ENCODE results near the gene ZNG1C.
"Not testable (repeated sequence)": the region's sequence is repeated elsewhere in the genome, so short reads cannot be mapped to it uniquely, and the experiment has no call there.

The ZNG1C gene

DNA sequence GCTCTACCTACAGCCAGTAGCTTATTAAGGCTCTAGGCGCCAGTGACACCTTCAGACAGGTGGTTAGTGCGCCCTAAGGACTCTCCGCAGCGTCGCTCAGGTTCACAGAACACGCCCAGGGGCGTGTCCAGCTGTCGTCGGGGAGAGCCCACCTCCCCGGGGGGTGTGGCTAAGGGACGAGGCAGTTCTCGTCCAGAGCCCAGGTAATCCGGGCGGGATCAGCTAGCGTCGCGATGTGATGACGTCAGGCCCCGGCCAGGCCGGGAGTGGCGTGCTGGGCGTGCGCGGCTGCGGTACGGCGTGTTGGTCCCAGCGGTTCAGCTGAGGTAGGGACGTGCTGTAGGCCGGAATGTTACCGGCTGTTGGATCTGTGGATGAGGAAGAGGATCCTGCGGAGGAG, at the start of gene ZNG1C:
Gene ZNG1C (plus strand): TSS at position 301 of the 400 bp plus-strand sequence. CDS start 49 bp downstream, at position 350.
- DNase-seq, result not testable (repeated sequence)

DNA sequence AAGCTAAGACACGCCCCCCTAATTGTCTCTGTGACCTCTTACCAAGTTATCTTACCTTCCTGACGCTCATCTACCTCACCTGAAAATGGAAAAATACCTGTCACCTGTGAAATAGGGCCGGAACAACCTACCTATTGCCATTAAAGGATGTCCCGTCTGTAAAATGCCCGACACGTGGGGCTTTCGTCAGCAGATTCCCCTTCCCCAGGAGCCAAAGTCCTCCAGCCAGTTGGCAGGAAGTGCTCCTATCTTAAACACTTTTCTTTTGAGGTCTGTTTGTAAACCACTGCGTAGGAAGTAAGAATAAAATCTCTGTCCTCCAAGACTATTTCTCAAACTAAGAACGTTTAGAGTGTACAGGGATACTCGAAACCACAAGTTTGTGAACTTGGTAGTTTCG, 654 bp downstream of the ZNG1C start:
- not testable (repeated sequence) for DNase-seq

DNA sequence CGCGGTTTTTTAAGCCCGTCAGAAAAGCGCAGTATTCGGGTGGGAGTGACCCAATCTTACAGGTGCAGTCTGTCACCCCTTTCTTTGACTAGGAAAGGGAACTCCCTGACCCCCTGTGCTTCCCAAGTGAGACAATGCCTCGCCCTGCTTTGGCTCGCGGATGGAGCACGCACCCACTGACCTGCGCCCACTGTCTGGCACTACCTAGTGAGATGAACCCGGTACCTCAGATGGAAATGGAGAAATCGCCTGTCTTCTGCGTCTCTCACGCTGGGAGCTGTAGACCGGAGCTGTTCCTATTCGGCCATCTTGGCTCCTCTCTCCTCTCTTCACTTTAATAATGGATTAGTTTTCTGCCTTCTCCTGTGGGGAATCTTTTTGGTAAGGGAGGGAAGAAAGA, 39.3 kb downstream of the ZNG1C start:
- DNase-seq, result not testable (repeated sequence)

DNA sequence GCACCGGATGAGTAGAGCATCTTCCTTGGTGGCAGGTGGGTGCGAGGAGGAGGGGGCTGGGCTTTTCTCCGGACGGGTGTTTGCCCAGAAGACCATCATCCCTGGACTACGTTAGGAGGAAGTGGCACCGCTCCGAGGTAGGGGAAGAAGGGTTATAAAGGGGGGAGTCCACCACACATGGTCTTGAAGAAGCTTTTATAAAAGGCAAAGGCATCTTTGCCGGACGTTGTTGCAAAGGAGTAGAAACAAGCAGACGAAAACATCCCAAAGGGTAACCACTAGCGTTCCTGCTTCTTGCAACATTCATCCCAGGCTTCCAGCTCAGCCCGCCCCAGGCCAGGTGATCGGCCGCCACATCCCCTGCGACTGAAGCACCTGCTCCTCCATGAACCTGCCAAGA, 60.8 kb downstream of the ZNG1C start, which contains the start of gene FOXD4L3:
Gene FOXD4L3 (plus strand): TSS at position 301 of the 400 bp plus-strand sequence. CDS start 85 bp downstream, at position 386.
- not testable (repeated sequence) for DNase-seq

DNA sequence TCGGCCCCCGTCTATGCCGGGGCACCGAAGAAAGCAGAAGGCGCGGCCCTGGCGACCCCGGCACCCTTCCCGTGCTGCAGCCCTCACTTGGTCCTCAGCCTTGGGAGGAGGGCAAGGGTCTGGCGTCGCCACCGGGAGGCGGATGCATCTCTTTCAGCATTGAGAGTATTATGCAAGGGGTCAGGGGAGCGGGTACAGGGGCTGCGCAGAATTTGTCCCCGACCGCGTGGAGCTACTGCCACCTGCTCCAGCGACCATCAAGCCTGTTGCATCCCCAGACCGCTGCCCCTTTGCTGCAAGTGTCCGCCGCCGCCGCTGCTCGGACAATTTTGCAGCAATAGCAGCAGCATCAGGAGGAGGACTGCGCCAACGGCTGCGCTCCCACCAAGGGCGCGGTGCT, 62.0 kb downstream of the ZNG1C start:
- DNase-seq, result not testable (repeated sequence)

DNA sequence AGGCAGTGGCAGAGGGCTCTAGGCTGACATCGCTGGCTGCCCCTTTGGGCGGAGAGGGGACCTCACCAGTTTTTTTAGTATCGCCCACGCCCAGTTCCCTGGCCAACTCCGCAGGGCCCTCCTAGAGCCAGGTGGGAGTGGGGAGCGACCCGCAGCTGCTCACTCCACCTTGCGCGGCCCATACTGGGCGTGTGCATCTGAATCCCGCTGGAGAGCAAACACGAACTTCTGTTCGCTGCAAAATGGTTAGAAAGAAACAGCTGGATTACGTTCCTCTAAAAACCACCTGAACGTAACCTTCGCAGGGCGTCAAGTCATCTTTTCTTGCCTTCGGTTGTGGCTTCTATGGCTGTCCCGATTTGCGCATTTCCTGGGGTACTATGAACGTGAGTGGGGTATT, 62.4 kb downstream of the ZNG1C start:
- not testable (repeated sequence) for DNase-seq

DNA sequence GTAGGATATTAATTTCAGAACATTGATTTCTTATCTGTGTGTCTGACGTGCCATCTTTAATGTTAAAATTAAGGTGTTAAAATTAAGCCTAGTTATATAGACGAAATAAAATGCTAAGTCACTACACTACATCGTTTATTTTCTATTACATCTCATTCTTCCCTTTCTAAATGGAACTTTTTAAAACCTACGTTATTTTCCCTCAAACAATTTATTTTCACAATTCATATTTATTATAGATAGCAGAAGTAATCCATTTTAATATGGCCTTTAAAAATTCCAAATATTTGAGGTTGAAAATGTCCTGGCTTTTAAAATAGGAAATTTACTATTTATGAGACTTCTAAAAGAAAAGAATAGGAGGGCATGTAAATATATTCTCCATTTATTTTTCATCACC, 63.0 kb downstream of the ZNG1C start:
- not testable (repeated sequence) for DNase-seq

DNA sequence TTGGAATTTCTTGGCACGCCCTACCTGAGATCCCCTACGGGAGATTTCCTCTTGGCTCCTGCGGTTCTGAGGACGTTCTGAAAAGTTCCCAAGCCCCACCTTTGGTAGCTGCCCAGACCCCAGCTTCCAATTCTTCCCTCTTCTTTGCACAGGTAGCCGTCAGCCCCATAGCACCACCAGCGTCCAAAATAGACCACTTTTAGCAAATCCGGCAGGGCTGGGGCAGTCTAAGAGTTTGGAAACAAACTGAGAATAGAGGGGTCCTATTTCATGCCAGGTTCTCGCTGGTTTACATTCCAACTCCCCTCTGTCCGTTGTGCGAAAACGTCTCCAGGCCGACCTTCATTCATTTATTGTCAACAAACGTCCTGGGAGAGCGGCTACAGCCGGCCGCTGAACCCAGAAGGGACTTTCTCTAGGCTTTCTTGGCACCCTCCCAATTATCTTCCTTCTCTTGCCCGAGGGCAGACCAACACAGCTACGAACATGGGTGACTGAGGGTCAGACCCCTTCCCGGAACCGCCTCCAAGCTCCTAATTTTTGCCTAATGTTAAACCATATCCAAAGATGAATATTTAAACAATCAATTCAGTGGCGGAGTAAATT, 64.0 kb downstream of the ZNG1C start:
- not testable (repeated sequence) for DNase-seq

DNA sequence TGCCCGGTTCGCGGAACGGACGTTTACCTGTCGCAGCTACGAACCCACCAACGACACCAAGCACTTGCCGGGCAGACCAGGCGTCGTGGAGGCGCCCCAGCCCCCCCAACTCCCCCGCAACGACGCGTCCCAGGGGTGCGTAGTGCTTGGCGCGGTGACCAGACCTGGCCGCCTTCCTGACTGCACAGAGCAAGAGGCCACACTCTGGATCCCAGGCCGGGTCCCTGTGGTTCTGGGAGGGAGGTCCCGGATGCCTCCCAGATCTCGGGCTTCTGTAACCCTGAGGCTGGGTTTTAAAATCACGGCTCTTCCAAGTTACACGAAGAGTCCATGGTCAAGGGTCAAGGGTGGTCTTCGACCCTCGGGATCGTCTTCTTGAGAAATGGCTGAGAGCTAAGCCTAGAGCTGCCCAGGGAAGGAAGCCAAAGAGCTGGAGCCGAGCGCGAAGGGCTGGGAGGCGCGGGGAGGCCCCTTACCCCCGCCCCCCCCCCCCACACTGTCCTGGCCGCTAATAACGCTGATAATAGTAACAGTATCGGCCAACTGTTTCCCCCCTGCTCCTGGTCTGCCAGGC, 64.7 kb downstream of the ZNG1C start:
- DNase-seq, result not testable (repeated sequence)

DNA sequence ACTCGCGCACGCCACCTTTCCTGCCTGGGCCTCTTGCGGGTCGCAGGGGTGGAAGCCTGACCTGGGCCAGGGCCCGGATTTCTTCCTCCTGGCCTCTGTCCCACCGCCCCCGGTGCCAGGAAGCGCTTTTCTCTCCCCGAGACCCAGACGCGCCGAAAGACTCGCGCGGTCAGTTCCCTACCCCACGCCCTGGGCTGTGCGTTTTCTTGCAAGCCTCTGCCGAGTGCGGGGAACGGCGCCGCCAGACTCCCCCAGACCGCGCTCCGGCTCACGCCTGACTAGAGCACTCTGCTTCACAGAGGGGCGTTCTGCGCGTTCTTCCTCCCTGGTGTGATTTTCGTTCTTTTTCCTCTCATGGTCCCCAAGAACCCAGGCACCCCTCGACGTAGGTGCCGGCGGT, 65.3 kb downstream of the ZNG1C start:
- not testable (repeated sequence) for DNase-seq

DNA sequence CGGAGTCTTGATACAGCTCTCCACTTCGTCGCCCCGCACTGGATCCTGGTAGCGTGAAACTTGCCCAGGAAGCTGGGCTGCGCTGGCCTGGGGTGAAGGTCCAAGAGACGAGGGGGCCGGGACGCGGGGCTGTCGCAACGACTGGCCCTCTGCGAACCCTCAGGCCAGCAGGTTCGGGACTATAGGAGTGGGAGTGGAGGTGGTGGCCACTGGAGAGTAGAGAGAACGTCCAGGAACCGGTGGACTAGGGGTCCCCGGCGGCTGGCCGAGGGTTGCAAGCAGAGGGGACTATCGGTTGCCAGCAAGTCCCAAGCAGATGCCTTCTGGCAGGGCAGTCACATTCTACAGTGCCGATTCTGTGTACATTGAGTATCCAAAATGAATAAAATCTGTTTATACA, 65.9 kb downstream of the ZNG1C start:
- DNase-seq, result not testable (repeated sequence)

DNA sequence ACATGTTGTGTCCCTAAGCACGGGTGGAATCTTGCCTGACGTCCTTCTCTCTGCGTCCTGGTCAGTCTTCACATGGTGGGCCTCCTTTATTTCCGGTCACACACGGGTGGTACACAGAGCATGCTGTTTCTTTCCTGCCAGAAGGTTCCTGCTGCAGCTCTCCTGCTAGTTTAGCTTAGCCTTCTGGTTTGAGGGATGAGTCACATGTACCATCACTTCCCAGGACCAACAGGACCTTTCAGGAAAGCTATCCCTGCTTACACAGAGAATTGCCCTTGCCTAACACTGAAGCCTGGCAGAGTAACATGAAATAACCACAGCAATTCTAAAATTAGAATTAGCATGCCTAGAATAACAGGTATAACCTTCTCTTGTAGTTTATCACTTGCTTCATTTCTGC, 69.4 kb downstream of the ZNG1C start:
- DNase-seq, result not testable (repeated sequence)

DNA sequence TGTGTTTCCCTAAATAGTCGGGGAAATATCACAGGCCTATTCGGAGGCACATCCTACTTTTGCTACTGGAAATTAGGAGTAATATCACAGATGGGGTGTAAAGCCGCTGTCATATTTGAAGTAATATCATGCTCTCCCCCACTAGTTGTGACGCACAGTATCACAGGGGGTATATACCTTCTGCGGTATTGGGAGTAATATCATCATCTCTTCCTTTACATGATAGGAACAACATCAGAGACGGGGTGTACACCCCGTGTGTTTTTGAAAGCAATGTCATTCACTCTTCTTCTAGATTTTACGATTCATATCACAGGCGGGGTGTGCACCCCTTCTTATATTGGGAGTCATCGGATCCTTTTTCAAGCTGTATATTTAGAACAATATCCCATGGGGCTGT, 76.4 kb downstream of the ZNG1C start:
- DNase-seq, result not testable (repeated sequence)

DNA sequence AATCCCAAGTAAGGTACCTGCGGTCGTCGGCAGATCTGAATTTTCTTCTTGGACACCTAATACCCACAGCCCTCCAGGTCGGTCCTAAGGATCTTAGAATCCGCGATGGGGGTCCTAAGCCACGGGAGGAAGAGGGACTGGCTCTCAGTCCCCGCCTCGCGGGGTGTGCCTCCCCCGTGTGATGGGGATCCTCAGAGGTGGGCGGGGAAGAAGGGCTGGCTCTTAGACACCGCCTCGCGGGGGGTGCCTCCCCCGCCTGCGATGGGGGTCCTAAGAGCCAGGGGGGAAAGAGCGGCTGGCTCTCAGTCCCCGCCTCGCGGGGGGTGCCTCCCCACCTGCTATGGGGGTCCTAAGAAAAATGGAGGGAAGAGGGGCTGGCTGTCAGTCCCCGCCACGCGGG, 82.0 kb downstream of the ZNG1C start:
- DNase-seq, result not testable (repeated sequence)

DNA sequence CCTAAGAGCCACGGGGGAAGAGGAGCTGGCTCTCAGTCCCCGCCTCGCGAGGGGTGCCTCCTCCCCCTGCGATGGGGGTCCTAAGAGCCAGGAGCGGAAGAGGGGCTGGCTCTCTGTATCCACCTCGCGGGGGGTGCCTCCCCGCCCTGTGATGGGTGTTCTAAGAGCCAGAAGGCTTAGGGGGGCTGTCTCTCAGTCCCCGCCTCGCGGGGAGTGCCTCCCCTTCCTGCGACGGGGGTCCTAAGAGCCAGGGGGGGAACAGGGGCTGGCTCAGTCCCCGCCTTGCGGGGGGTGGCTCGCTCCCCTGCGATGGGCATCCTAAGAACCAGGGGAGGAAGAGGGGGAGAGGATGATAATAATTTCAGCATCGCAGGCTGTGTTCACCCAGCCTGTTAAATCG, 82.7 kb downstream of the ZNG1C start:
- not testable (repeated sequence) for DNase-seq

DNA sequence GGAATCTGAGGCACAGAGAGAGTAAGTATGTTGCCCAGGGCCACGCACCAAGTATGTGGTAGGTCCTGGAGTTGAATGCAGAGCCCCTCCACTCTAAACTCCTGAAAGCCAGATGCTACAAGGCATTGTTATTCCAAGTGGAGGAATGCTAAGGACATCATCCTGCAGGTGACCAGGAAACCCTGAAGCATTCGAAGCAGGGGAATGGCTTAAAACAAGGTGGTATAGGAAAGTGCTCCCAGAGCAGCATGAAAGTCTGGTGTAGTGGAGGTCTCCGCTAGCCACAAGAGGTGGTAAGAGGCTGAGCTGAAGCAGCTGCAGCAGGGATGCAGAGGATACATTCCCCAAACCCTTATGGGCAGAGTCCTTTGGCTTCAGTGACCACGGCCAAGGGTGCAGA, 87.3 kb downstream of the ZNG1C start:
- DNase-seq, result not testable (repeated sequence)

DNA sequence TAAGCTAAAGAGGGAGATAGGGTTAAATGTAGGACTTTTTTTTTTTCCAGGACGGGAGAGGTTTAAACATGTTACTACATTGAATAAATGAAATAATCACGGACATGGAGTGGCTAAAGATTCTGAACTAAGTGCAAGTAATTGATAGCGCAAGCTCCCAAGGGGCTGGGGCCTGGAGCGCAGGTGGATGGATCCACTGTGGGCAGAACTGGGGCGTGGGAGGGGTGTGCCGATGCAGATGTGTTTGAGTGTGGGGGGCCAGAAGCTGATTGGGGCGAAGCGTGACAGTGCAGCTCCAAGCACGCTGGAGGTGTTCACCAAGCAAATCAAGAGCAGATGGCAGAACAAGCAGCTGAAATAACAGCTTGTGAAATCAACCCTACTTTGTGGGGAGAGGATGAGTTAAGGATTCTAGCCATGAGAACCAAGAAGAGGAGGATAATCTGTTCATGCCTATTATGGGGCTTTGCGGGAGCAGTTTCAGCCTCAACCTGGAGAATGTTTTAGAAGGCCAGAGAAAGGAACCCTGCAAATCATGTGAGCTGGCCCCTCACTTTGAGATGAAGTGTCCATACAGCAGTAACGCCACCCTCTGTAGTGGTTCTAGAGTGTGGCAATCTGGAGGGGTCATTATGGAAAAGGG, 88.9 kb downstream of the ZNG1C start:
- DNase-seq, result not testable (repeated sequence)

DNA sequence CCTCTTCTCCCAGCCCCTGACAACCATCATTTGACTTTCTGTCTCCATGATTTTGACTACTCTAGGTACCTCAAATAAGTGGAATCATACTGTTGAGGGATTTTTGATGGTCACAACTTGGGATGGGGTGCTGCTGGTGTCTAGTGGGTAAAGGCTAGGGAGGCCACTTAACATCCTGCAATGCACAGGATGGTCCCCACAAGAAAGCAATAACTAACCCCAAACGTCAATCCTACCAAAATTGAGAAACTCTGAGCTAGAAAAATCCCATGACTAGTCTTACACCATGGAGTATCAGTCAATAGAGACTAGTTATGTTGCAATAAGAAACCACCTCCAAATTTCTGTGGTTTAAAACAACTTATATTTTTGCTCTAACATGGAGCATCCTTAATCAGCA, 90.3 kb downstream of the ZNG1C start:
- not testable (repeated sequence) for DNase-seq

DNA sequence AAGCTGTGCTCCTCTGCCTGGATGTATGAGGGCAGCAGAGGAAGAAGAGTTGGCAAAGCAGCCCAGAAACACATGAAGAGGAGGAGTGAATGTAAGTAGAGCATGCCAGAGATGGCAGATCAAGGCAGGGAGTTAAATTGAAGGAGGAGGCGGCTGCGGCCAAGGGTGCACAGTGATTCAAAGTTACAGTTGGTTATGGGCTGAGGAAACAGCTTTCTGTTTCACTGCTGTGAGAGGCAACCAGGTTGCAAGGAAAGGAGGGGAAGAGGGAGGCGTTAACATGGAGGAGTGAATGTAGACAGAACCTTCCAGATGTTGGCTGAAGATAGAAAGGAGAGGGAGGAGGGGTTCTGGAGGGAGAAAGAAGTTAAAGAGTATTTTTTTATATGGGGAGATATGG, 94.2 kb downstream of the ZNG1C start:
- not testable (repeated sequence) for DNase-seq

DNA sequence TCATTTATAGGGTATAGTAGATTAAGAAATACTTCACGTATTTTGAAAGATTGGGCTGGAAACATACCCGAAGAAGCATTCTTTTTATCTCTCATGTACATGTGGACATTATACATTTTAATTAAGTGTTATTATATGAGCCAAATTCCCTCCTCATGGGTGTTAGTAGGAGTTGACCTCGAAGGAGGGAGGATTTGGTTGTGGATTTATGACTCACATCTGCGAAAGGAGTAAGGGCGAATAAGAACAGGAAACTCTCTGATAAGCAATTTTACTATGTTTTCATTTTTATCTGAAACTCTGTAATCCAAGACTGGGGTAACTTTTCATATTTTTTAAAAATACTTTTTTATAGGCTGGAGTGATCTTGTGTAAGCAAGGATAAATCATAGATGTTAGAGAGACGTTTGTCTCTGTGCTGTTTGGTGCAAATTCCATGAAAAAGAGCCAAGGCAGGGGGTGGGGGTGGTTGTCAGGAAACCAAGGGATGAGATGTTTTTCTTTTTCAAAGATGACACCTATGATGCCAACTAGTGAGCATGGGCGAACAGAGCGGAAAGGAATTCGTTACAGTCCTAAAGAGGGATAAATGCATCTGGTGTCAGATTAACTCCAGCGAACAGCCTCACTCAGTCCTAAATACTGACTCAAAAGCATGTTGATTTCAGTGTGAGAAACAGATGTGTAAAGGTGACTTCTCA, 95.0 kb downstream of the ZNG1C start:
- not testable (repeated sequence) for DNase-seq

DNA sequence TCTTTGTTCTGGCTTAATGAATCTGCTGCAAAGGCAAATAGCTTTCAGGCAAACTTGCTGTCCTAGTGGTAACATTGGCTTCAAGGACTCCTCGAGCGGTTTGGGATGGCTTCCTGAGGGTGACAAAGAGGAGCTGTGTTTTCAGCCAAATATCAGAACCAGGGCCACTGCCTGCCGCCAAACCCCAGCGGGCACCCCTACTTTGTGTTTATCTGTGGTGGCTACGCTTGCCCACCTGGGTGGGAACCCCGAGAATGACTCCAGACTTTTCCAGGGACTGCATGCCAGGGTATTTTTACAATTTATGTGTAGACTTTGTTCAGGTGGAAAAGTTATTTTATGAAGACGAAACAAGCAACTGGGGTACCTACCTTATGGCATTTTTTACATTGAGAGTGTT, 96.2 kb downstream of the ZNG1C start:
- DNase-seq, result not testable (repeated sequence)

DNA sequence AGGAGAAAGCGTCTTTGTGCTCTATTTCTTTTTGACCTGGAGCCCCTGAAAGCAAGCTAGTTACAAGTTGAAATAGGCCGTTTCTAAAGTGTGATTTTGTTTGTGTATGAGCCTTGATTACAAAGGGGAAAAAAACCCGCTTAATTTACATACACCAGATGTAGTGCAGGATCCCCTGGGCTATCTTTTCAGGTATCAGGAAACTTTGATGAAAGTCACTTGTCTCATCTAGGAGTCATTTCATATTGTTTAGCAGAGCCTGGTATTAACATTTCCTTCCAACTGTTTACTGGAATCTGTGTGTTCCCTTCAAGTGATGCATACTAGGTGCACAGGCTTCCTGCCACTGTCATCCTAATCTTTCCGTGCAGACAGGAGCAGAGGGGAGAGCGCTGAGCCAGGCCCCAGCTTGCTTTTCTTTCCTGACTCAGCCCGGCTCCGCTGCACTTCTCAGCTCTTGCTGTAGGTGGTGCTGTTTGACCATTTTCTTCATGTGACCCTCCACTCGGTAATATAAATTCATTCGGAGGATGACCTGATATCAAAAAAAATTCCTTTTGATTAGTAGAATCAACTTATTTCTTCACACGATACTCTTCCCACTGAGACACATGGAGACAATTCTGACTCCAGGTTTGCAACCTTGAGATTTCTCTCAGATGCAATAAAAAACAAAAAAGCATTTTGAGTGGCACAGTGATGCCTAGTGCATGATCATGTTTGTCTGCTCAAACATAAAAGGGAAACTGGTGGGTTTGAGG, 100.7 kb downstream of the ZNG1C start:
- DNase-seq, result not testable (repeated sequence)

DNA sequence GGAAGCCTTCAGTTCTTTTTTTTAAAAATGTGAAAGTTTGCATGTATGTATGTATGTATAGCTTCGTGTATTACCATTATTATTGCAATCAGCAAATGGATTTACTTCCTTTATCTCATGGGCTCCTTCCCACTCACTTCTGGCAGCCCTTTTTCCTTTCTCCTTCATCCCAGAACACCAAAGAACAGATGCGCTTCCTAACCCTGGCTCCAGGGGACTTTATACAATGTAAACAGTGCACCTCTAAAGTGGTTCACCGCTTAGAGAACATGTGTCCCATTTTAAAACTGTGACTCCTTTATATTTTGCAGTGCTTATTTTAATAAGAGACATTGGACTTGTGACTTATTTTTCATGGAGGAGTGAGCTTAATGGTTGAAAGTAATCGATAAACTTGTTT, 101.5 kb downstream of the ZNG1C start:
- not testable (repeated sequence) for DNase-seq

Measured in DMS79 (cell line).